Astrocyte (in vitro differentiated cells and primary cell): ENCODE data around the gene NBPF3. TPM values are rescaled to one million over a fixed set of nuclear protein-coding genes. Genes with fewer than 3 reads are reported as not detected.
"Not testable (repeated sequence)": the region's sequence is repeated elsewhere in the genome, so short reads cannot be mapped to it uniquely, and the experiment has no call there.

Source experiments
- DNase-seq: peaks from one replicate; pipeline ENCODE4 v3.0.0-alpha.2; 2010; ENCODE audit warnings: low read depth
- FAIRE-seq: peaks from 2 replicates; lab custom pipeline; 2011; peaks lifted over from hg19 to GRCh38; lab: Jason Lieb, UNC
- H2AFZ ChIP-seq: 2 replicates; pipeline ENCODE4 v1.6.0; 2012; ENCODE audit warnings: low read depth, low read length, inconsistent platforms
- H3K27ac ChIP-seq: 2 replicates; pipeline ENCODE4 v1.5.1; 2011; ENCODE audit warnings: low read depth, low read length, inconsistent platforms
- H3K27me3 ChIP-seq: 2 replicates; pipeline ENCODE4 v1.6.0; 2011; ENCODE audit warnings: low read length, inconsistent platforms; ENCODE audit not compliant: insufficient read depth
- H3K36me3 ChIP-seq: 2 replicates; pipeline ENCODE4 v1.5.1; 2011; ENCODE audit warnings: low read length, inconsistent platforms; ENCODE audit not compliant: insufficient read depth
- H3K4me1 ChIP-seq: 2 replicates; pipeline ENCODE4 v1.5.1; 2011; ENCODE audit warnings: low read length, inconsistent platforms; ENCODE audit not compliant: insufficient read depth
- H3K4me2 ChIP-seq: 2 replicates; pipeline ENCODE4 v1.6.0; 2012; ENCODE audit warnings: low read length, inconsistent platforms
- H3K4me3 ChIP-seq: 2 replicates; pipeline ENCODE4 v1.5.1; 2011; ENCODE audit warnings: low read depth, mild to moderate bottlenecking, low read length, inconsistent platforms; ENCODE audit not compliant: insufficient read depth
- H3K79me2 ChIP-seq: 2 replicates; pipeline ENCODE4 v1.6.0; 2012; ENCODE audit warnings: mild to moderate bottlenecking, low read length, inconsistent platforms; ENCODE audit not compliant: insufficient read depth
- H3K9ac ChIP-seq: 2 replicates; pipeline ENCODE4 v1.6.0; 2012; ENCODE audit warnings: mild to moderate bottlenecking, low read length, inconsistent platforms
- H3K9me3 ChIP-seq: 2 replicates; pipeline ENCODE4 v1.5.1; 2012; ENCODE audit warnings: low read depth, mild to moderate bottlenecking, low read length, inconsistent platforms; ENCODE audit not compliant: insufficient read depth
- H4K20me1 ChIP-seq: 2 replicates; pipeline ENCODE4 v1.6.0; 2012; ENCODE audit warnings: low read length, inconsistent platforms; ENCODE audit not compliant: insufficient read depth
- H3K27ac Mint-ChIP-seq: one replicate; pipeline ENCODE4 v1.8.0; 2021; ENCODE audit warnings: mild to moderate bottlenecking, mixed read lengths; ENCODE audit not compliant: unreplicated experiment
- H3K27me3 Mint-ChIP-seq: one replicate; pipeline ENCODE4 v1.8.0; 2021; ENCODE audit warnings: low read depth, mixed read lengths; ENCODE audit not compliant: unreplicated experiment
- H3K36me3 Mint-ChIP-seq: one replicate; pipeline ENCODE4 v1.8.0; 2021; ENCODE audit warnings: low read depth, mixed read lengths; ENCODE audit not compliant: unreplicated experiment
- H3K4me1 Mint-ChIP-seq: one replicate; pipeline ENCODE4 v1.8.0; 2021; ENCODE audit warnings: low read depth, mixed read lengths; ENCODE audit not compliant: unreplicated experiment
- H3K4me3 Mint-ChIP-seq: one replicate; pipeline ENCODE4 v1.8.0; 2021; ENCODE audit warnings: mild to moderate bottlenecking, moderate library complexity, mixed read lengths; ENCODE audit not compliant: unreplicated experiment
- H3K9me3 Mint-ChIP-seq: one replicate; pipeline ENCODE4 v1.8.0; 2021; ENCODE audit warnings: mild to moderate bottlenecking, mixed read lengths; ENCODE audit not compliant: unreplicated experiment
- EZH2 ChIP-seq: IDR thresholded peaks from 2 replicates; pipeline ENCODE4 v1.6.1; 2012; ENCODE audit warnings: mild to moderate bottlenecking, low read length, inconsistent platforms; ENCODE audit not compliant: insufficient read depth
- total RNA-seq: library from RNA; stranded (reverse); gene quantifications from 2 replicates; pipeline ENCODE4 v1.2.1, GENCODE V29; 2021
- TF ChIP-seq, protein P1 (sequence below): IDR thresholded peaks from 2 replicates; pipeline ENCODE4 v1.5.1; 2011; ENCODE audit warnings: low read depth, mild to moderate bottlenecking, inconsistent platforms, low read length, moderate library complexity; ENCODE audit not compliant: insufficient read depth

Gene NBPF3
- total RNA-seq, 1 donor from 2014 or later, result 6.0 TPM

DNA sequence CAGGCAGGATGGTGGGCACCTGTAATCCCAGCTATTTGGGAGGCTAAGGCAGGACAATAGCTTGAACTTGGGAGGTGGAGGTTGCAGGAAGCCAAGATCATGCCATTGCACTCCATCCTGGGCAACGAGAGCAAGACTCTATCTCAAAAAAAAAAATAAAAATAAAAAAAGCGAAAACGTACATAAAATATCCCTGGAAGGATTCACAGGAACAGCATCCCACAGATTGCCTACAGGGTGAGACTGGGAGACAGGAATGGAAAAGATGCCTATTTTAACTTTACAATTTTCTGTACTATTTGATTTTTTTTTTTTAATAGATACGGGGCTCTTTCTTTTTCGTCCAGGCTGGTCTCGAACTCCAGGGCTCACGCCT is 604 bp upstream of the NBPF3 start:
- Histone ChIP-seq H3K79me2 (no peaks in the 10 kb centered on the region), H3K27ac (no peak overlapping the region)

DNA sequence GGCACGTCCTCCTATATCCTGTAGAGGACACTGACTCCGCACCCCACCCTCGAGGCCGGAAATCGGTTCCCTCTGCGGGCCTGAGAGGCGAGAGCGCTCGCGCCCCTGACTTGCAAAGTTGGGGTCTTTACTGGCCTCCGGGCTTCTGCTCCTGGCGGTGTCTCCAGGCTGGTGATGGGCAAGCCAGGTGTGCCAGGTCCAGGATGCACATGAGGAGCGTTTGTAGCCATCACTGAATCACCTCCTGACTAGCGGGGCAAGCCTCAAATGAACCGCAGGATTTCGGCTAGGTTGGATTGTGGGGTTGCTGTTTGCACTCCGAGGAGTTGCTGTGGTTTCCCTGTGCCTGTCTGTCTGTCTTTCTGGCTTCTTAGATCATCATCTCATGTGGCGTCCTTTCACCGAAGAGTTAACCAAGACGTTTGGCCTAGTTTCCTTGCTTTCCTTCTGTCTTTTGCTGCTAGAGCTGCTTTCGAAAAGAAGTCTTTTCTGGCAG is 741 bp downstream of the NBPF3 start:
- Mint-ChIP-seq H3K27ac (peak overlapping the region; percentile 35), H3K4me3 (peak overlapping the region; percentile 82)
- peak; percentile 16 for DNase-seq
- not testable (repeated sequence) for H3K9me3 ChIP-seq, H3K27me3 Mint-ChIP-seq, H3K27ac ChIP-seq, H3K79me2 ChIP-seq, H3K36me3 ChIP-seq, FAIRE-seq, H3K4me1 Mint-ChIP-seq, H3K9me3 Mint-ChIP-seq, H4K20me1 ChIP-seq, H3K27me3 ChIP-seq, H3K4me1 ChIP-seq, H3K36me3 Mint-ChIP-seq
- Histone ChIP-seq H3K4me2 (peak overlapping the region; percentile 84), H3K4me3 (peak overlapping the region; percentile 46), H3K9ac (peak overlapping the region; percentile 78), H2AFZ (peak overlapping the region; percentile 79)

More for the DNA sequence above, 604 bp upstream of the NBPF3 start:
- no peaks in the 10 kb centered on the region for H3K36me3 Mint-ChIP-seq
- H3K9me3 Mint-ChIP-seq, result no peaks in the 10 kb centered on the region
- peaks cover 17% of the 10 kb centered on the region for H3K27me3 Mint-ChIP-seq
- Histone ChIP-seq H3K36me3 (no peaks in the 10 kb centered on the region), H3K4me2 (peak overlapping the region; percentile 84), H3K4me3 (peak overlapping the region; percentile 89), H3K27me3 (peaks cover 3% of the 10 kb centered on the region), H4K20me1 (no peaks in the 10 kb centered on the region), H3K9me3 (no peaks in the 10 kb centered on the region), H2AFZ (peak overlapping the region; percentile 82), H3K4me1 (peaks cover 5% of the 10 kb centered on the region), H3K9ac (peak overlapping the region; percentile 78)
- H3K4me1 Mint-ChIP-seq, result peaks cover 4% of the 10 kb centered on the region
- TF ChIP-seq EZH2, result no peak
- TF ChIP-seq, protein P1, sequence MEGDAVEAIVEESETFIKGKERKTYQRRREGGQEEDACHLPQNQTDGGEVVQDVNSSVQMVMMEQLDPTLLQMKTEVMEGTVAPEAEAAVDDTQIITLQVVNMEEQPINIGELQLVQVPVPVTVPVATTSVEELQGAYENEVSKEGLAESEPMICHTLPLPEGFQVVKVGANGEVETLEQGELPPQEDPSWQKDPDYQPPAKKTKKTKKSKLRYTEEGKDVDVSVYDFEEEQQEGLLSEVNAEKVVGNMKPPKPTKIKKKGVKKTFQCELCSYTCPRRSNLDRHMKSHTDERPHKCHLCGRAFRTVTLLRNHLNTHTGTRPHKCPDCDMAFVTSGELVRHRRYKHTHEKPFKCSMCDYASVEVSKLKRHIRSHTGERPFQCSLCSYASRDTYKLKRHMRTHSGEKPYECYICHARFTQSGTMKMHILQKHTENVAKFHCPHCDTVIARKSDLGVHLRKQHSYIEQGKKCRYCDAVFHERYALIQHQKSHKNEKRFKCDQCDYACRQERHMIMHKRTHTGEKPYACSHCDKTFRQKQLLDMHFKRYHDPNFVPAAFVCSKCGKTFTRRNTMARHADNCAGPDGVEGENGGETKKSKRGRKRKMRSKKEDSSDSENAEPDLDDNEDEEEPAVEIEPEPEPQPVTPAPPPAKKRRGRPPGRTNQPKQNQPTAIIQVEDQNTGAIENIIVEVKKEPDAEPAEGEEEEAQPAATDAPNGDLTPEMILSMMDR, result no peak
- H3K27ac Mint-ChIP-seq, result peak overlapping the region; percentile 1
- DNase-seq (no peak), FAIRE-seq (no peak)
- peak overlapping the region; percentile 84 for H3K4me3 Mint-ChIP-seq

DNA sequence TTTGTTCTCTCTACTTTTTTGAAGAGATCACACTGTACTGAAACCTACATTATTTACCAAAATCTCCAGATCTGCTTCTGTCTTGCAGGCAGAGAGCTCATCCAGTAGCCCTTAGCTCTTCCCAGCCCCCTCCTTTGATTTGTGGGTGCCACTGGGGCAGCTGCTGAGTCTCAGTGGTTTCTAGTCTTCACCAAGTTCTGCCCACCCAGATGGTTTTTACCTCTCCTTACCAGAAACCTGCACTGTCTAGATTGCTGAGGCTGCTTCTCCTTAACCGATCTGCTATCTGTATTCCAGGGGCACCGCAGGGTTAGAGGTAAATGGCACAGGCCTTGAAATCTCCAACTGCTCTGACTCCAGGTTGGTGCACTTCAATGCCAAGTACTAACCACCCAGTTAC is 6.7 kb downstream of the NBPF3 start:
- not testable (repeated sequence) for H3K79me2 ChIP-seq, H3K27me3 Mint-ChIP-seq, H3K9ac ChIP-seq, H4K20me1 ChIP-seq, H3K4me3 ChIP-seq, H3K4me3 Mint-ChIP-seq, H3K27me3 ChIP-seq, H3K9me3 ChIP-seq, H3K4me2 ChIP-seq, H3K27ac Mint-ChIP-seq, H3K27ac ChIP-seq, FAIRE-seq, H2AFZ ChIP-seq, H3K36me3 ChIP-seq, DNase-seq, H3K9me3 Mint-ChIP-seq
- Mint-ChIP-seq H3K36me3 (peaks cover 20% of the 10 kb centered on the region), H3K4me1 (peaks cover 15% of the 10 kb centered on the region)
- peaks cover 16% of the 10 kb centered on the region for H3K4me1 ChIP-seq
